ENCODE measurements around the gene PLXNA1.

Gene PLXNA1

GRCh38 chr3:127016043-127016343 is 33.1 kb downstream of the PLXNA1 start:
- Histone ChIP-seq H3K27me3 (ENCODE audit: control insufficient read depth in 2 of 2, insufficient read depth in 2 of 2, low read length in 2 of 2) (no peaks in the 10 kb centered on the region), H3K4me3 (ENCODE audit: low read length in 2 of 2) (no peak overlapping the region), H3K36me3 (ENCODE audit: control insufficient read depth in 2 of 2, insufficient read depth in 2 of 2, low read length in 2 of 2) (peaks cover 11 to 17% of the 10 kb centered on the region in 2 donors), H3K27ac (ENCODE audit: low read depth in 2 of 2, low read length in 2 of 2) (no peak overlapping the region), H3K4me1 (ENCODE audit: control insufficient read depth in 2 of 2, insufficient read depth in 2 of 2, low read length in 2 of 2) (no peaks in the 10 kb centered on the region), H3K9ac (ENCODE audit: low read depth in 1 of 2, low read length in 2 of 2) (no peak overlapping the region), H3K9me3 (ENCODE audit: control insufficient read depth in 2 of 2, low read length in 2 of 2) (no peaks in the 10 kb centered on the region)

DNA sequence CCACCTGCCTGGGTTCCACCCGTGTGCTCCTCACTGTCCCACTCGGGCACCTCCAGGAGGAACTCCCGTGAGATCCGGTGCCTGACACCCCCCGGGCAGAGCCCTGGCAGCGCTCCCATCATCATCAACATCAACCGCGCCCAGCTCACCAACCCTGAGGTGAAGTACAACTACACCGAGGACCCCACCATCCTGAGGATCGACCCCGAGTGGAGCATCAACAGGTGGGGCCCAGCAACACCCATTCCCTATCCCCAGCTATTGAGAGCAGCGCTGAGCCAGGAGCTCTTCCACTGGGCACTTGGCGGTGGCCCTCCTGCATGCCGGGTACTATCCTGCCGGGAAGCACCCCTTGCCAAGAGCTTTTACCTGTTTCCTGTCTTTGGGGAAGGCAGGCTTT is 33.5 kb downstream of the PLXNA1 start:
- Histone ChIP-seq H3K9ac (ENCODE audit: low read depth in 1 of 2, low read length in 2 of 2) (no peak overlapping the region), H3K36me3 (ENCODE audit: control insufficient read depth in 2 of 2, insufficient read depth in 2 of 2, low read length in 2 of 2) (peaks cover 15 to 19% of the 10 kb centered on the region in 2 donors), H3K9me3 (ENCODE audit: control insufficient read depth in 2 of 2, low read length in 2 of 2) (no peaks in the 10 kb centered on the region), H3K27me3 (ENCODE audit: control insufficient read depth in 2 of 2, insufficient read depth in 2 of 2, low read length in 2 of 2) (no peaks in the 10 kb centered on the region), H3K4me1 (ENCODE audit: control insufficient read depth in 2 of 2, insufficient read depth in 2 of 2, low read length in 2 of 2) (no peaks in the 10 kb centered on the region), H3K27ac (ENCODE audit: low read depth in 2 of 2, low read length in 2 of 2) (no peak overlapping the region), H3K4me3 (ENCODE audit: low read length in 2 of 2) (no peak overlapping the region)

GRCh38 chr3:127017229-127017628 is 34.3 kb downstream of the PLXNA1 start:
- H3K36me3 ChIP-seq (ENCODE audit: control insufficient read depth in 2 of 2, insufficient read depth in 2 of 2, low read length in 2 of 2): peaks cover 20 to 21% of the 10 kb centered on the region in 2 donors
- H3K27ac ChIP-seq (ENCODE audit: low read depth in 2 of 2, low read length in 2 of 2): no peak overlapping the region
- no peak overlapping the region for H3K9ac ChIP-seq (ENCODE audit: low read depth in 1 of 2, low read length in 2 of 2)
- no peaks in the 10 kb centered on the region for H3K27me3 ChIP-seq (ENCODE audit: control insufficient read depth in 2 of 2, insufficient read depth in 2 of 2, low read length in 2 of 2)
- H3K4me3 ChIP-seq (ENCODE audit: low read length in 2 of 2): no peak overlapping the region
- no peaks in the 10 kb centered on the region for H3K4me1 ChIP-seq (ENCODE audit: control insufficient read depth in 2 of 2, insufficient read depth in 2 of 2, low read length in 2 of 2)
- H3K9me3 ChIP-seq (ENCODE audit: control insufficient read depth in 2 of 2, low read length in 2 of 2): no peaks in the 10 kb centered on the region

- Histone ChIP-seq H3K27me3 (ENCODE audit: control insufficient read depth in 2 of 2, insufficient read depth in 2 of 2, low read length in 2 of 2) (no peaks in the 10 kb centered on the region), H3K4me1 (ENCODE audit: control insufficient read depth in 2 of 2, insufficient read depth in 2 of 2, low read length in 2 of 2) (no peaks in the 10 kb centered on the region), H3K9ac (ENCODE audit: low read depth in 1 of 2, low read length in 2 of 2) (no peak overlapping the region), H3K36me3 (ENCODE audit: control insufficient read depth in 2 of 2, insufficient read depth in 2 of 2, low read length in 2 of 2) (peaks cover 21% of the 10 kb centered on the region in 2 donors), H3K9me3 (ENCODE audit: control insufficient read depth in 2 of 2, low read length in 2 of 2) (no peaks in the 10 kb centered on the region), H3K27ac (ENCODE audit: low read depth in 2 of 2, low read length in 2 of 2) (no peak overlapping the region), H3K4me3 (ENCODE audit: low read length in 2 of 2) (no peak overlapping the region)
Measured at GRCh38 chr3:127017781-127018180, 34.9 kb downstream of the PLXNA1 start.

DNA sequence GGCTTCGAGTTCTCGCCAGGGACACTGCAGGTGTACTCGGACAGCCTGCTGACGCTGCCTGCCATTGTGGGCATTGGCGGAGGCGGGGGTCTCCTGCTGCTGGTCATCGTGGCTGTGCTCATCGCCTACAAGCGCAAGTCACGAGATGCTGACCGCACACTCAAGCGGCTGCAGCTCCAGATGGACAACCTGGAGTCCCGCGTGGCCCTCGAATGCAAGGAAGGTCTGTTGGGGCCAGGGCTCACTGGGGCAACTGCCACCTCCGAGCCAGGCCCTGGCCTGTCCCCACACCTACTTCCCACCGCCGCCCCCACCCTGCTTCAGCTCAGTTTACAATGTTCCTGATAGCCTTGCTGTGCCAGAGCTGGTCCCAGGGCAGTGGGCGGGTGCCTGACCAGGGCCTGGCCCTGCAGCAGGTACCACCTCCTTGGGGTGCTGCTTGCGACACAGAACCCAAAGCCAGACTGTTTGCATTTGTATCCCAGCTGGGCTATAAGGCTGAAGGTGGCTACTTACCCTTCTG is 35.5 kb downstream of the PLXNA1 start:
- peaks cover 21% of the 10 kb centered on the region in 2 donors for H3K36me3 ChIP-seq (ENCODE audit: control insufficient read depth in 2 of 2, insufficient read depth in 2 of 2, low read length in 2 of 2)
- no peak overlapping the region for H3K9ac ChIP-seq (ENCODE audit: low read depth in 1 of 2, low read length in 2 of 2)

GRCh38 chr3:127019449-127019848 is 36.5 kb downstream of the PLXNA1 start:
- no peak overlapping the region for H3K4me3 ChIP-seq (ENCODE audit: low read length in 2 of 2)

More for the DNA sequence above, 35.5 kb downstream of the PLXNA1 start:
- H3K9me3 ChIP-seq (ENCODE audit: control insufficient read depth in 2 of 2, low read length in 2 of 2): no peaks in the 10 kb centered on the region
- H3K4me3 ChIP-seq (ENCODE audit: low read length in 2 of 2): no peak overlapping the region
- no peaks in the 10 kb centered on the region for H3K4me1 ChIP-seq (ENCODE audit: control insufficient read depth in 2 of 2, insufficient read depth in 2 of 2, low read length in 2 of 2)
- no peak overlapping the region for H3K27ac ChIP-seq (ENCODE audit: low read depth in 2 of 2, low read length in 2 of 2)
- no peaks in the 10 kb centered on the region for H3K27me3 ChIP-seq (ENCODE audit: control insufficient read depth in 2 of 2, insufficient read depth in 2 of 2, low read length in 2 of 2)

GRCh38 chr3:127020543-127020942 is 37.6 kb downstream of the PLXNA1 start:
- Histone ChIP-seq H3K9ac (ENCODE audit: low read depth in 1 of 2, low read length in 2 of 2) (no peak overlapping the region), H3K4me3 (ENCODE audit: low read length in 2 of 2) (no peak overlapping the region), H3K27me3 (ENCODE audit: control insufficient read depth in 2 of 2, insufficient read depth in 2 of 2, low read length in 2 of 2) (no peaks in the 10 kb centered on the region), H3K36me3 (ENCODE audit: control insufficient read depth in 2 of 2, insufficient read depth in 2 of 2, low read length in 2 of 2) (peaks cover 21 to 22% of the 10 kb centered on the region in 2 donors), H3K4me1 (ENCODE audit: control insufficient read depth in 2 of 2, insufficient read depth in 2 of 2, low read length in 2 of 2) (no peaks in the 10 kb centered on the region), H3K9me3 (ENCODE audit: control insufficient read depth in 2 of 2, low read length in 2 of 2) (no peaks in the 10 kb centered on the region), H3K27ac (ENCODE audit: low read depth in 2 of 2, low read length in 2 of 2) (no peak overlapping the region)

More at GRCh38 chr3:127019449-127019848, 36.5 kb downstream of the PLXNA1 start:
- H3K4me1 ChIP-seq (ENCODE audit: control insufficient read depth in 2 of 2, insufficient read depth in 2 of 2, low read length in 2 of 2): no peaks in the 10 kb centered on the region
- H3K9ac ChIP-seq (ENCODE audit: low read depth in 1 of 2, low read length in 2 of 2): no peak overlapping the region
- H3K36me3 ChIP-seq (ENCODE audit: control insufficient read depth in 2 of 2, insufficient read depth in 2 of 2, low read length in 2 of 2): peaks cover 21 to 22% of the 10 kb centered on the region in 2 donors
- H3K27me3 ChIP-seq (ENCODE audit: control insufficient read depth in 2 of 2, insufficient read depth in 2 of 2, low read length in 2 of 2): no peaks in the 10 kb centered on the region
- H3K9me3 ChIP-seq (ENCODE audit: control insufficient read depth in 2 of 2, low read length in 2 of 2): no peaks in the 10 kb centered on the region
- no peak overlapping the region for H3K27ac ChIP-seq (ENCODE audit: low read depth in 2 of 2, low read length in 2 of 2)

DNA sequence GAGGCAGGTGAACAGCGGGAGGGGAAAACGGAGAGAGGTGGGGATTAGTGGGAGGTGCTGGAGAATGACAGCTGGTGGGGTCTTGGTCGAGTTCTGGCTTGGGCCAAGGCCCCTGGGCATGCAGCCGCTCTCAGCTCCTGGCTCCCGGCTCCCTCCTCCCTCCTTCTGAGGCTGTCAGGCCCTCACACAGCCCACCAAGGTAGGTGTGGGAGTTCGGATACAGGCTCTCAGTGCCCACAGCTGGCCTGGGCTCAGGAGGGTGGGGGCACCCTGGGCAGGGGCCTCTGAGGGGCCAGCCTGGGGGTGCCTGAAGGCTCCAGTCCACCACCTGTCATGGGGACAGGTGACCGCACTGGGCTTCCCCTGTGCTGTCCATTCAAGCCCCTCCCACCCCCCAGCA is 39.9 kb downstream of the PLXNA1 start:
- H3K4me3 ChIP-seq (ENCODE audit: low read length in 2 of 2): no peak overlapping the region
- H3K27me3 ChIP-seq (ENCODE audit: control insufficient read depth in 2 of 2, insufficient read depth in 2 of 2, low read length in 2 of 2): no peaks in the 10 kb centered on the region
- H3K27ac ChIP-seq (ENCODE audit: low read depth in 2 of 2, low read length in 2 of 2): no peak overlapping the region
- peaks cover 18 to 20% of the 10 kb centered on the region in 2 donors for H3K36me3 ChIP-seq (ENCODE audit: control insufficient read depth in 2 of 2, insufficient read depth in 2 of 2, low read length in 2 of 2)
- no peak overlapping the region for H3K9ac ChIP-seq (ENCODE audit: low read depth in 1 of 2, low read length in 2 of 2)
- H3K4me1 ChIP-seq (ENCODE audit: control insufficient read depth in 2 of 2, insufficient read depth in 2 of 2, low read length in 2 of 2): no peaks in the 10 kb centered on the region
- no peaks in the 10 kb centered on the region for H3K9me3 ChIP-seq (ENCODE audit: control insufficient read depth in 2 of 2, low read length in 2 of 2)

GRCh38 chr3:127025456-127025855 is 42.5 kb downstream of the PLXNA1 start:
- Histone ChIP-seq H3K36me3 (ENCODE audit: control insufficient read depth in 2 of 2, insufficient read depth in 2 of 2, low read length in 2 of 2) (peaks cover 12 to 17% of the 10 kb centered on the region in 2 donors), H3K4me3 (ENCODE audit: low read length in 2 of 2) (no peak overlapping the region), H3K4me1 (ENCODE audit: control insufficient read depth in 2 of 2, insufficient read depth in 2 of 2, low read length in 2 of 2) (peaks cover 0 to 6% of the 10 kb centered on the region in 2 donors)

DNA sequence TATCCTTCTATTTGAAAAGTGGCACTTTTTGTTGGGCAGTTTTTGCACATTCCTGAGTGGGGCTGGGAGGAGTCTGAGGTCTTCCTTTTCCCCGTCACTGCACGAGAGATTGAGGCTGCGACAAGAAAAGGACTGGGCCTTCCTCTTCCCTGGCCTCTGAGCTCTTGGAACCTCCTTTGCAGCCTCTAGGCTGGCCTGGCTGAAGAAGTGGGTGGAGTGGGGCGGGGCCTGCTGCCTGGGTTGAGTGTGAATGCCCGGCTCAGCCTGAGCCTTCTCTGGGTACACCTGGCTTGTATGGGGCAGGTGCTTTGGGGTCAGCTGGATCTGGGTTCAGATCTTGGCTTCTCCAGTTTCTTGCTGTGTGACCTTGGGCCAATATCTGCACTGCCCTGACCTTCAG is 43.1 kb downstream of the PLXNA1 start:
- H3K4me1 ChIP-seq (ENCODE audit: control insufficient read depth in 2 of 2, insufficient read depth in 2 of 2, low read length in 2 of 2): peaks cover 0 to 6% of the 10 kb centered on the region in 2 donors
- H3K9me3 ChIP-seq (ENCODE audit: control insufficient read depth in 2 of 2, low read length in 2 of 2): no peaks in the 10 kb centered on the region
- no peak overlapping the region for H3K27ac ChIP-seq (ENCODE audit: low read depth in 2 of 2, low read length in 2 of 2)
- H3K4me3 ChIP-seq (ENCODE audit: low read length in 2 of 2): no peak overlapping the region
- no peaks in the 10 kb centered on the region for H3K27me3 ChIP-seq (ENCODE audit: control insufficient read depth in 2 of 2, insufficient read depth in 2 of 2, low read length in 2 of 2)
- peaks cover 12 to 17% of the 10 kb centered on the region in 2 donors for H3K36me3 ChIP-seq (ENCODE audit: control insufficient read depth in 2 of 2, insufficient read depth in 2 of 2, low read length in 2 of 2)
- no peak overlapping the region for H3K9ac ChIP-seq (ENCODE audit: low read depth in 1 of 2, low read length in 2 of 2)

More at GRCh38 chr3:127025456-127025855, 42.5 kb downstream of the PLXNA1 start:
- Histone ChIP-seq H3K27me3 (ENCODE audit: control insufficient read depth in 2 of 2, insufficient read depth in 2 of 2, low read length in 2 of 2) (no peaks in the 10 kb centered on the region), H3K27ac (ENCODE audit: low read depth in 2 of 2, low read length in 2 of 2) (no peak overlapping the region), H3K9me3 (ENCODE audit: control insufficient read depth in 2 of 2, low read length in 2 of 2) (no peaks in the 10 kb centered on the region), H3K9ac (ENCODE audit: low read depth in 1 of 2, low read length in 2 of 2) (no peak overlapping the region)

DNA sequence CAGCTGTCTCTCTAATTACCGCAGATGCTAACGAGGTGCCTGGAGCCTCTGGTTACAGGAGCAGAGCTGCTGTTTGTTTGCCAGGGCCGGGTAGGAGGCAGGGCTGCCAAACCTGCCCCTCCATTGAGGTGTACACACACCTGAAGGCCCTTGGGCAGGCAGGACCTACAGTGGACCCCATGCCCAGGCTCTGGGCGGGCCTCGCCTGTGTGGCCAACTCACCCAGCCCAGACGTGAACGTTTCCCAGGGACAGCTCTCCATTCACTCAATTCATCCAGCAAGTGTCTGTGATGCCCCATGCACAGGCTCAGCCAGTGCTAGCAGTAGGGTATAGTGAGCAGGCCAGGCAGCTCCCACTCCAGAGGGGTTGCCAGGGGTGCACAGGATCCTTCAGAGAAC is 43.7 kb downstream of the PLXNA1 start:
- no peaks in the 10 kb centered on the region for H3K27me3 ChIP-seq (ENCODE audit: control insufficient read depth in 2 of 2, insufficient read depth in 2 of 2, low read length in 2 of 2)
- no peak overlapping the region for H3K9ac ChIP-seq (ENCODE audit: low read depth in 1 of 2, low read length in 2 of 2)
- H3K4me3 ChIP-seq (ENCODE audit: low read length in 2 of 2): no peak overlapping the region
- no peak overlapping the region for H3K27ac ChIP-seq (ENCODE audit: low read depth in 2 of 2, low read length in 2 of 2)
- H3K9me3 ChIP-seq (ENCODE audit: control insufficient read depth in 2 of 2, low read length in 2 of 2): no peaks in the 10 kb centered on the region
- peaks cover 0 to 6% of the 10 kb centered on the region in 2 donors for H3K4me1 ChIP-seq (ENCODE audit: control insufficient read depth in 2 of 2, insufficient read depth in 2 of 2, low read length in 2 of 2)
- H3K36me3 ChIP-seq (ENCODE audit: control insufficient read depth in 2 of 2, insufficient read depth in 2 of 2, low read length in 2 of 2): peaks cover 9 to 13% of the 10 kb centered on the region in 2 donors
